Ovary (tissue), 9 donors: ENCODE results near the gene TENM4. TPM values are rescaled to one million over a fixed set of nuclear protein-coding genes. Genes with fewer than 3 reads are reported as not detected.
A peak's percentile ranks its signal among the peaks of the same experiment; 100 is the strongest.

Experiments used
- DNase-seq, 5 donors: peaks; one replicate each; pipeline ENCODE4 v3.0.0-alpha.2; 2019 to 2020
- H3K27ac ChIP-seq, 2 donors: fragments of 200-600 bp; one replicate each; pipeline versions ENCODE4 v1.5.1 to v1.8.0; 2019 to 2022
- H3K27me3 ChIP-seq: fragments of 200-600 bp; one replicate; pipeline ENCODE4 v1.8.0; 2022
- H3K36me3 ChIP-seq: fragments of 200-600 bp; sonication (generic); one replicate; pipeline ENCODE4 v1.5.1; 2019
- H3K4me1 ChIP-seq: one replicate; pipeline ENCODE4 v1.8.1; 2013; ENCODE audit warnings: mild to moderate bottlenecking, moderate library complexity; ENCODE audit not compliant: insufficient read depth
- H3K4me3 ChIP-seq: fragments of 200-600 bp; sonication (generic); one replicate; pipeline ENCODE4 v1.5.1; 2017
- H3K9me3 ChIP-seq, 2 donors: fragments of 200-600 bp in 1 of 2; sonication (generic) in 1 of 2; one replicate each; pipeline versions ENCODE4 v1.5.1 to v1.8.1; 2013 to 2019; ENCODE audit warnings: mild to moderate bottlenecking in 1 of 2, moderate library complexity in 1 of 2
- EP300 ChIP-seq: sonication (generic); formaldehyde crosslinking; IDR thresholded peaks from one replicate; pipeline ENCODE4 v1.6.1; 2017; ENCODE audit warnings: antibody characterized with exemption
- POLR2A ChIP-seq: fragments of 450-650 bp; IDR thresholded peaks from one replicate; pipeline ENCODE4 v1.6.1; 2017; ENCODE audit warnings: antibody characterized with exemption, mild to moderate bottlenecking, moderate library complexity
- WGBS, 3 donors: extraction: QIAGEN DNeasy Blood & Tissue Kit in 1 of 3; methylation state at CpG; one replicate each; pipeline versions ENCODE4 v1.1.5 to v1.1.7; 2013 to 2017; 5-methylcytosine and 5-hydroxymethylcytosine counted together
- intact Hi-C, 4 donors: fragments of 100-400 bp; cut with DNase I; formaldehyde crosslinking; loops; one replicate each; pipeline versions ENCODE4 v1.11.0 to v1.15.1; 2022 to 2023
- polyA plus RNA-seq, 2 donors: library from polyadenylated mRNA; stranded (reverse); fragments of 200-250 nt in 1 of 2; fragments of 350-450 nt in 1 of 2; fragmentation: Illumina TruSeq in 1 of 2; extraction: RNeasy Lipid Tissue Mini Kit (QIAGEN cat#74804) in 1 of 2; gene quantifications; one replicate each; pipeline ENCODE4 v1.2.3, GENCODE V29; 2013 to 2014
- total RNA-seq, 7 donors: library from RNA; depleted of rRNA in 2 of 7; stranded (reverse); fragments of >200 nt in 2 of 7; fragmentation: NEBNext Ultra II Directional in 3 of 7; extraction: Animal tissue kit (Norgen Biotek cat#: 25700) in 3 of 7; gene quantifications; one replicate each; pipeline versions ENCODE4 v1.1.0 to v1.2.4, GENCODE V29; 2016 to 2023
- TF ChIP-seq, protein P1 (sequence below), 3 donors: fragments of 450-650 bp in 2 of 3; fragments of 200-600 bp in 1 of 3; IDR thresholded peaks; one replicate each; pipeline versions ENCODE4 v1.5.1 to v1.8.0; 2016 to 2022; ENCODE audit warnings: antibody characterized with exemption in 3 of 3, mild to moderate bottlenecking in 1 of 3
- donor health status: DM: no; HTN: no; CAD: no; lungs with moderate emphysema.
- donor health status: DM: no; HTN: no; CAD: no.
- donor health status: Bipolar disorder and iron deficiency.
- donor health status: DM: yes; HTN: yes; CAD: no.
- donor health status: DM: no; HTN: no; CAD: no.
- donor health status: DM: yes; HTN: yes; CAD: no.

TENM4 gene
- total and polyA plus RNA-seq, 9 donors: 11.0 to 206 (median 107) TPM

DNA sequence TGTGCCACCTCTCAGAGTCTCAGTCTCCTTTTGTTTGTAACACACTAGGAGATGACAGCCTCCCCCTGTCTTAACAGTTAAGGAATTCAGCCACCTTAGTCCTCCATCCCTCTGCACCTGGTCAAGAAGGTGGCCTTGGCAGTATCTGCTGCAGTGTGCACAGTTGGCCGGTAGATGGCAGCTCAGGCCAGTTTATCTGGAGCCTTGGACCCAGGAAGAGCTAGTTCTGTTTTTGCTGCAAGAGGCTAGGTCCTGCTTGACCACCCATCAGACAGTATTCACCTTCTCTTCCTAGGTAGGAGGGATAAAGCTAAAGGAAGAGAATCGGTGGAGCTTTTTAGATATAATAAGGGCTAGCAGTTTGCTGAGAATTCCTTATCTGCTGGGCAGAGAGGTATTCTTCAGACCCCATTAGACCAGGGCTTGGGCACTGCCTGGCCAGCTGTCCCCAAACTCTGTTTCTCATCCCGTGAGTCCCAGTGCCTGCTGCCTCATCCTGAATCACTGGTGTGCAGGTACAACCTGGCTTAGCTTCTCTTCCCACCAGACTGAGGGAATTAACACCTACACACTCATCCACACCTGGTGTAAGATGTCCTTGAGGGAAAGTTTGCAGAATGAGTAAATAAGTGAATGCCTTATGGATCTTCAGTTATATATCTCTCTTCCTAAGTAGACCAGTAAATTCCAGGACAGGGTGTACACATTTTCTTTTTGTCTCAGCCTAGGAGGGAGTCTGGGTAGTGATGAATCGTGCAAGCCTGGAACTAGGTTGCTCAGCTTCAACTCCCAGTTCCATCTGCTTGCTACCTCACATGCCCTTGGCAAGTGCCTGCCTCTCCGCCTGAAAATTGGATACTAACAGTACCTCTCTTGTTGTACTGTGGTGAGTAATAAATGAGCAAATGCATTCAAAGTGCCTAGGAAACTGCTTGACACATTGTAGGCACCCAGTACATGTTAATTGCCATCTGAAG lies 795.3 kb downstream of the TENM4 start:
- 36 to 39% (median 38%) methylated on average over 5 of the region's 5 CpGs for WGBS, 3 donors
- peak; percentile 56 to 84 (median 72) for DNase-seq
- H3K9me3 ChIP-seq: no peaks in the 10 kb centered on the region
- no peak overlapping the region for H3K4me3 ChIP-seq
- no peak for TF ChIP-seq POLR2A
- no peak for TF ChIP-seq EP300
- TF ChIP-seq, protein P1, sequence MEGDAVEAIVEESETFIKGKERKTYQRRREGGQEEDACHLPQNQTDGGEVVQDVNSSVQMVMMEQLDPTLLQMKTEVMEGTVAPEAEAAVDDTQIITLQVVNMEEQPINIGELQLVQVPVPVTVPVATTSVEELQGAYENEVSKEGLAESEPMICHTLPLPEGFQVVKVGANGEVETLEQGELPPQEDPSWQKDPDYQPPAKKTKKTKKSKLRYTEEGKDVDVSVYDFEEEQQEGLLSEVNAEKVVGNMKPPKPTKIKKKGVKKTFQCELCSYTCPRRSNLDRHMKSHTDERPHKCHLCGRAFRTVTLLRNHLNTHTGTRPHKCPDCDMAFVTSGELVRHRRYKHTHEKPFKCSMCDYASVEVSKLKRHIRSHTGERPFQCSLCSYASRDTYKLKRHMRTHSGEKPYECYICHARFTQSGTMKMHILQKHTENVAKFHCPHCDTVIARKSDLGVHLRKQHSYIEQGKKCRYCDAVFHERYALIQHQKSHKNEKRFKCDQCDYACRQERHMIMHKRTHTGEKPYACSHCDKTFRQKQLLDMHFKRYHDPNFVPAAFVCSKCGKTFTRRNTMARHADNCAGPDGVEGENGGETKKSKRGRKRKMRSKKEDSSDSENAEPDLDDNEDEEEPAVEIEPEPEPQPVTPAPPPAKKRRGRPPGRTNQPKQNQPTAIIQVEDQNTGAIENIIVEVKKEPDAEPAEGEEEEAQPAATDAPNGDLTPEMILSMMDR (IDR thresholded peaks at IDR 0.05): peak; percentile 79 to 86 (median 81)
- intact Hi-C loops: loop anchor here in 1 of 4 donors (10.0 kb wide), 1 partner anchor 849 kb away; no protein-coding TSS in a partner anchor
- H3K36me3 ChIP-seq: no peaks in the 10 kb centered on the region
- no peaks in the 10 kb centered on the region for H3K27me3 ChIP-seq
- peaks cover 2% of the 10 kb centered on the region for H3K4me1 ChIP-seq
- H3K27ac ChIP-seq: no peak overlapping the region

DNA sequence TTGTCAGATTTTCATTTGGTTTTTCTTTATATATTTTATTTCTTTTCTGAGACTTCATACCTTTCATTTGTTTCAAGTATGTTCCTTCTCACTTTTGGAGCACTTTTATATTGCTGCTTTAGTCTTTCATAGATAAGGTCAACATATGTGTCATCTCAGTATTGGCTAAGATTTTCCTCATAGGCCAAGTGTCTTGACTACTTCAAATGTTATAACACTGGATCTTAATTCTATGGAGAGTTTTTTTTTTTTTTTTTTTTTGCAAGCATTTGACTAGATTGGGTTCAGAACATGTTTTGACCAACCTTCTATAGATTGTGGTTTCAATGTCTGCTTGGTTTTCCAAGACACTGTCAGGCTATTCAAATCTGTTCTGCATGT lies 797.2 kb downstream of the TENM4 start:
- H3K9me3 ChIP-seq: no peaks in the 10 kb centered on the region
- no peak overlapping the region for H3K27ac ChIP-seq
- H3K36me3 ChIP-seq: no peaks in the 10 kb centered on the region
- intact Hi-C loops: loop anchor here in 1 of 4 donors (10.0 kb wide), 1 partner anchor 851 kb away; no protein-coding TSS in a partner anchor
- DNase-seq: no peak
- H3K4me1 ChIP-seq: peaks cover 2% of the 10 kb centered on the region
- H3K4me3 ChIP-seq: no peak overlapping the region
- TF ChIP-seq EP300 (no peak), POLR2A (no peak)
- no peaks in the 10 kb centered on the region for H3K27me3 ChIP-seq

DNA sequence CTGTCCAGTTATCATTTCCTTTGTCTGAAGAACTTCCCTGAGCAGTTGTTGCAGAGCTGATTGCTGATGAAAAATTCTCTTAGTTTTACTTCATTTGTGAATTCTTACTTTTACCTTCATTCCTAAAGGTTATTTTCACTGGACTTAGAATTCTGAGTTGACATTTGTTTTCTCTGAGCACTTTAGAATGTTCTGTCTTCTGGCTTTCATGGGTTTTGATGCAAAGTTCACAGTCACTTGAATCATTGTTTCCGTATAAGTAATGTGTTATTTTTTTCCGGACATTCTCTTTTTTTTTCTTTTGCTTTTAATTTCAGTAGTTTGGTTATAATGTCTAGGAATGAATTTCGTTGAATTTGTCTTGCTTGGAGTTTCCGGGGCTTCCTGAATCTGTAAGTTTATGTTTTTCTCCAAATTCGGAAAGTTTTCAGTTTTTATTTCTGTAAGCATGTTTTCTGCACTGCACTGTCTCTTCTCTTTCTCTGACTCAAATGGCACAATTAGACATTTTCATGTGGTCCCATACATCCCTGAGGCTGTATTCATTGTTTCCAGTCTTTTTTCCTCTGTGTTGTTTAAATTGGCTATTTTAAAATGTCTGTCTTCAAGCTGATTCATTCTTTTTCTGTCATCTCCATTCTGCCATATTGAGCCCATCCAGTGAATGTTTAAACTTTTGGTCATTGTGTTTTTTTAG lies 797.7 kb downstream of the TENM4 start:
- Histone ChIP-seq H3K4me1 (peaks cover 2% of the 10 kb centered on the region), H3K27ac (no peak overlapping the region), H3K36me3 (no peaks in the 10 kb centered on the region), H3K4me3 (no peak overlapping the region), H3K9me3 (no peaks in the 10 kb centered on the region), H3K27me3 (no peaks in the 10 kb centered on the region)
- intact Hi-C loops: loop anchor here in 1 of 4 donors (10.0 kb wide), 1 partner anchor 852 kb away; no protein-coding TSS in a partner anchor
- WGBS, 3 donors: 58 to 63% (median 61%) methylated on average over 5 of the region's 5 CpGs
- no peak for DNase-seq
- TF ChIP-seq, protein P1 (IDR thresholded peaks at IDR 0.05): no peak
- TF ChIP-seq EP300 (no peak), POLR2A (no peak)

DNA sequence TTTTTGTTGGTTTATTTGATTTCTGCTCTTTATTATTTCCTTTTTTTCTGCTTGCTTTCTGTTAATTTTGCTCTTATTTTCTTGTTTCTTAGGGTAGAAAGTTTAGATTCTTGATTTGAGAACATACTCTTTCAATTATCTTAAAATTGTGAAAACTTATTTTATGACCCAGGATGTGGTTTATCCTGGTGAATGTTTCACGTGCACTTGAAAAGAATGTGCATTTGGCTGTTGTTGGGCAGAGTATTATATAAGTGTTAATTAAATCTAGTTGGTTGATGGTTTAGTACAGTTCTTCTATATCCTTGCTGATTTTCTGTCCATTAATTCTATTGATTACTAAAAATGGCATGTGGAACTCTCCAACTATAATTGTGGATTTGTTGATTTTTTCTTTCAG lies 799.3 kb downstream of the TENM4 start:
- intact Hi-C loops: loop anchor here in 1 of 4 donors (10.0 kb wide), 1 partner anchor 853 kb away; no protein-coding TSS in a partner anchor
- Histone ChIP-seq H3K9me3 (no peaks in the 10 kb centered on the region), H3K27ac (no peak overlapping the region), H3K4me1 (peaks cover 2% of the 10 kb centered on the region), H3K36me3 (no peaks in the 10 kb centered on the region), H3K27me3 (no peaks in the 10 kb centered on the region), H3K4me3 (no peak overlapping the region)
- no peak for DNase-seq
- 25 to 34% (median 29%) methylated on average over 1 of the region's 1 CpG for WGBS, 3 donors
- TF ChIP-seq POLR2A (no peak), EP300 (no peak)
- TF ChIP-seq, protein P1 (IDR thresholded peaks at IDR 0.05): no peak
